Measurements from ENCODE around the gene SLX4IP.

DNA sequence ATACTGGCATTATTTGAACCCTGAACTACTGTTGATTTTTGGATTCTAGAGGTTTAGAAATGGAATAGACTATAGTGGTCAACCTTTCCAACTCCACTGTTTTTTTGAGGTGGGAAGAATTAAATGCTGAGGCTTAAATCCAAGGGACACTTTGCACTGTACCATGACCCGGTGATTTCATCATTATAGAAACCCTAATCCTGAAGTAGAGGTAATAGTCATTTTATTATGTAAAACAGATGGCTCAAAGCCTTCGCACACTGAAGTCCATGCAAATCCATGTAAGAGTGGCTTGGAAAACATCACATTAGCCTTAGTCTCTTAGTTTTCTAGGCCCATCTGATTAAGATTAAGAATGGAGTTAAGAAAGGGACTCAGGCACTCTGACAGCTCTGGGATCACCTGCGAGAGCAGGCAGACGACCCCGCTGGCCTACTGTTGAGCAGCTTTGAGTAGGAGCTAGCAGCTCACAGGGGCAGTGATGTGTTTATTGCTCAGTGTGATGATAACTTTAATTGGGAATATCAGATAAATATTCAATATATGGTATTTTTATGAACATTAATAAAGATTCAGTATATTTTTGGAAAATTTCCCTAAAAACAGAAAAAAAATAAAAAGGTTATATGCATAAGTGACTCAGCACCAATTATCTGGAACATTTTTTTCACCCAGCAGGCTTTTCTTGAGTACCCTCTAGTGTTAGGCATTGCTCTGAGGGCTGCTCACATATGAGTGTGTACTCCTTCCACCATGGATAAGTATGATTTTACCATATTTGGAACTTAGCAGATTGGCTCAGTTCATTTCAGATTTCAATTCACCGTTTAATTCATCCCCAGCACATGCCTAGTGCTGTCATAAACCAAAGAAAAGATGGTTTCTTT lies 13.4 kb downstream of the SLX4IP start:
- TF ChIP-seq, protein P1, sequence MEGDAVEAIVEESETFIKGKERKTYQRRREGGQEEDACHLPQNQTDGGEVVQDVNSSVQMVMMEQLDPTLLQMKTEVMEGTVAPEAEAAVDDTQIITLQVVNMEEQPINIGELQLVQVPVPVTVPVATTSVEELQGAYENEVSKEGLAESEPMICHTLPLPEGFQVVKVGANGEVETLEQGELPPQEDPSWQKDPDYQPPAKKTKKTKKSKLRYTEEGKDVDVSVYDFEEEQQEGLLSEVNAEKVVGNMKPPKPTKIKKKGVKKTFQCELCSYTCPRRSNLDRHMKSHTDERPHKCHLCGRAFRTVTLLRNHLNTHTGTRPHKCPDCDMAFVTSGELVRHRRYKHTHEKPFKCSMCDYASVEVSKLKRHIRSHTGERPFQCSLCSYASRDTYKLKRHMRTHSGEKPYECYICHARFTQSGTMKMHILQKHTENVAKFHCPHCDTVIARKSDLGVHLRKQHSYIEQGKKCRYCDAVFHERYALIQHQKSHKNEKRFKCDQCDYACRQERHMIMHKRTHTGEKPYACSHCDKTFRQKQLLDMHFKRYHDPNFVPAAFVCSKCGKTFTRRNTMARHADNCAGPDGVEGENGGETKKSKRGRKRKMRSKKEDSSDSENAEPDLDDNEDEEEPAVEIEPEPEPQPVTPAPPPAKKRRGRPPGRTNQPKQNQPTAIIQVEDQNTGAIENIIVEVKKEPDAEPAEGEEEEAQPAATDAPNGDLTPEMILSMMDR (IDR thresholded peaks at IDR 0.05; ENCODE audit: low read depth, low read length): no peak
- no peak for TF ChIP-seq EZH2phosphoT487 (IDR thresholded peaks at IDR 0.05; ENCODE audit: low read depth)
